Hematopoietic multipotent progenitor cell (in vitro differentiated cells): Measurements from ENCODE around the gene NFIC. TPM values are rescaled to one million over a fixed set of nuclear protein-coding genes. Genes with fewer than 3 reads are reported as not detected.
A peak's percentile ranks its signal among the peaks of the same experiment; 100 is the strongest.

ENCODE experiments used
- DNase-seq, 3 donors: peaks; one replicate each; pipeline ENCODE4 v3.0.0-alpha.2; 2011 to 2015; ENCODE audit warnings: low read depth in 2 of 3, low spot score in 2 of 3
- total RNA-seq: library from RNA; depleted of rRNA; stranded (reverse); fragments of >200 nt; gene quantifications from one replicate; pipeline ENCODE4 v1.2.3, GENCODE V29; 2012

Gene NFIC
- total RNA-seq, 1 donor: 36.1 TPM

GRCh38 chr19:3358689-3359014 is 7.7 kb upstream of the NFIC start:
- no peak for DNase-seq

GRCh38 chr19:3359015-3359918 is 7.1 kb upstream of the NFIC start:
- peak; percentile 52 to 61 (median 56) for DNase-seq

GRCh38 chr19:3359919-3360420 is 6.4 kb upstream of the NFIC start:
- peak in 1 of 3 donors; percentile 46 for DNase-seq

- DNase-seq: peak; percentile 50 to 82 (median 65)
Measured at GRCh38 chr19:3360421-3361383, 5.7 kb upstream of the NFIC start.

GRCh38 chr19:3361384-3362216 is 4.8 kb upstream of the NFIC start:
- no peak for DNase-seq

DNA sequence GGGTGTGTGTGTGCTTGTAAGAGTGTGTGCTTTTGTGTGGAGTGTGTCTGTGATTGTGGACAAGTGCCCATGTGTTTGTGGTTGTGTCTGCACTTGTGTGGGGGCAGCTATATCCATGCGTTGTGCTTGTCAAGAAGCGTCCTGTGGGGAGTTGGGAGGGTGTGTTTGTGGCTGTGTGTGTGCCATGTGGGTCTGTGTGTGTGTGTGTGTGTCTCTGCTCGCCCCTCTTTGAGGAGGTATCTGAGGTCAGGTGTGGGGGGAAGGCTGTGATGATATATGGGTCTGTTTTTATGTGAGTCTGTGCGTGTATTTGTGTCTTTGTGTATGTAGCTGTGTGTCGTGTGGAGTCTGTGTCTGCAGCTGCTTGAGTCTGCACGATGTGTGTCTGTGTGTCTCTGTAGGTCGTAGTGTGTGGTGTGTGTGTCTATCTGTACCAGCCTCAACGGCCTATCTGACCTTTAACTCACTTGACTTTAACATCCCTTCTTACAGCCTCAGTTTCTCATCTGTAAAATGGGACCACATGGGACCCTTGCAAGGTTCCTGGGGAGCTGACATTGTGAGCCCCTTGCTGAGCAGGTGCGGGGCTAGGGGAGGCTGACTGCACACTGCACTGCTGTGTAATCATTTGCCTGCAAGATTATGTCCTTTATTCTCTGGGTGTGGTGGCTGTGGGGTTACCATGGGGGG is 4.0 kb upstream of the NFIC start:
- no peak for DNase-seq

DNA sequence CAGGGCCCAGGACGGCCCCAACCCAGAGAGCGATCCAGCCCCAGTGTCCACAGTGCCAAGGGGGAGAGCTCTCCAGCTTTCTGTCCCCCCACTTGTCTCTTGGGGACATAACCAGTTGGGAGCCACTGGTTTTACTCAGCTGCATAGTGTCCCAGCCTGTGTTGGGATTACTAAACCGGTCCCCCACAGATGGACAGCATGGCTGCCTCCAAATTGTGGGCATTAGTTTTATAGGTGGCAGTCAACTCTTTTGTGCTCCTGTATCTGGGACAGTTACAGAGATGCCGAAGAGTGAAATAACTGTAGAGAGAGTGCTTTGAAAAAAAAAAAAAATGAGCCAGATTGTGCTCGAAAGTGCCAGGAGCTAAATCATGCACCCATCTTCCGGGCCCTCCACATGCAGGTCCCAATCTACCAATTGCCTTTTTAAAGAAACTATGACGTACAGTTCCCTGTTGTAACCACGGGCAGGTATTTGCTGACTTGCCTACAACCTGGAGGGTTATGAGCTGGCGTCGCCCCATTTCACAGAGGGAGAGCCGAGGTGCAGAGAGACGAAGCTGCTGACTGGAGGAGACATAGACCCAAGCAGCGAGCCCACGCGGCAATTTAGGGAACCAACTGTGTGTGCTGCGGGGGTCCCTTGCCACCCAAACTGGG is 2.4 kb upstream of the NFIC start:
- DNase-seq: no peak

- no peak for DNase-seq
Measured at GRCh38 chr19:3364501-3364858, 1.9 kb upstream of the NFIC start.

- no peak for DNase-seq
Measured at GRCh38 chr19:3365093-3365835, 1.1 kb upstream of the NFIC start.

GRCh38 chr19:3366753-3367627 is 607 bp downstream of the NFIC start:
- peak in 1 of 3 donors; percentile 33 for DNase-seq

GRCh38 chr19:3367628-3368440 is 1.5 kb downstream of the NFIC start:
- DNase-seq: no peak

GRCh38 chr19:3368441-3368795 is 2.0 kb downstream of the NFIC start:
- DNase-seq: no peak

DNA sequence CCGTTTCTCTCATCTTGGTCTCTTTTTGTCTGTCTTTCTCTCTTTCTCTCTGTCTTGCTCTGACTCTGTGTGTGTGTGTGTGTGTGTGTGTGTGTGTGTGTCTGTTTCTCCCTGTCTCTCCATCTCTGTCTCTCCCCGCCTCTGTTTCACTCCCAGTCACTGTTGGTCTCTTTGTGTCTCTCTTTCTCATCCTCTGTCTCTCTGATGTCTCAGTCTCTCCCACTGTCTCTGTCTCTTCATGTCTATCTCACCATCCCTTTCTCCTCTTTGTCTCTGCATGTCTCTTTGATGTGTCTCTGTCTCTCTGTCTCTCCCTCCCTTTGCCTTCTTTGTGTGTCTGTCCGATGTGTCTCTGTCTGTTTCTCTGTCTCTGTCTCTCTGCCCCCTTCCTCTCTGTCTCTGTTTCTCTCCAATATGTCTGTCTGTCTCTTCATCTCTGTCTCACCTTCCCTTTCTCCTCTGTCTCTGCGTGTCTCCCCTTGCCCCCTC is 2.5 kb downstream of the NFIC start:
- no peak for DNase-seq

- DNase-seq: peak in 1 of 3 donors; percentile 55
Measured at GRCh38 chr19:3369337-3370213, 3.2 kb downstream of the NFIC start.

DNA sequence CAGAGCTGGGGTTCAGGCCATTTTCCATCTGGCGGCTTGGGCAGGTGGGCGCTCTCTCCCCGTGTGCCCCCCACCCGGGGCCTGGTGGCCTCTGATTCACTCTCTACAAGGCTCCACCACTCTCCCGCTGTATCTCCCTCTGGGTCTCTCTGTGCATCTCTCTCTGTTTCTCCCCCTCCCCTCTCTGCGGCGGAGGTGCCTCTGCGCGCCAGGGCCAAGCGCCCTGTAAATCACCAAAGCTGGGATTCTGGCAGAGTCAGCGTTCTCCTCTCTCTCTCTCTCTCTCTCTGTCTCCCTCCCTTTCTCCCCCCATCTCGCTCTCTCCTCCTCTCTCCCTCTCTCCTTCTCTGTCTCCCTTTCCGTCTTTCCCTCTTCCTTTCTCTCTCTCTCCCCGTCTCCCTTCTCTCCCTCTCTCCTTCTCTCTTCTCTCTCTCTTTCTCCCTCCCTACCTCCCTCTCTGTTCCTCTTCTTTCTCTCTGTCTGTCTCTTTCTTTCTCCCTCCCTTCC is 3.9 kb downstream of the NFIC start:
- DNase-seq: peak in 1 of 3 donors; percentile 25
